Activated CD4-positive, alpha-beta T cell treated with anti-CD3 and anti-CD28 coated beads, Interleukin-2, amount 50 U/mL, for 1 hour (primary cell): ENCODE measurements around the gene TRANK1.
"Not testable (repeated sequence)": the region's sequence is repeated elsewhere in the genome, so short reads cannot be mapped to it uniquely, and the experiment has no call there.

Source experiments
- DNase-seq: peaks from one replicate; pipeline ENCODE4 v3.0.0-alpha.2; 2020

The TRANK1 gene

GRCh38 chr3:36911990-36912804 is 32.7 kb downstream of the TRANK1 start:
- DNase-seq = no peak

DNA sequence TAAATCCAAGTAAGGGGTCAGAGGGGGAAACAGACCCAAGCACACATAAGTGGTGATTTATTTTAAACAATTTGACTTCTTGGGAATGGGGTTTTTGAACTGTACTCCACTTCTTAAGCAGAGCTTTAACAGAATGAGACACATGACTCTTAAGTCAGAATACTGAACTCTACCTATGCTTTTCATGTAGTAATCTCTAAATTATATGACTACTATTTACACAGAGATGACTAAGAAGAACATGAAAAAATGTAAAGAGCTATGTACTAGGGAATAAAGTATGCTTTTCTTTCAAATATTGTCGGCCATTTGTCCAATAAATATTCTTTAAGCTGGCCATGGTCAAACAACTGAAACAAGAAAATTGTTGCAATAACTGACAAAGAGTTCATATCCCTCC is 35.2 kb downstream of the TRANK1 start:
- DNase-seq = no peak

DNA sequence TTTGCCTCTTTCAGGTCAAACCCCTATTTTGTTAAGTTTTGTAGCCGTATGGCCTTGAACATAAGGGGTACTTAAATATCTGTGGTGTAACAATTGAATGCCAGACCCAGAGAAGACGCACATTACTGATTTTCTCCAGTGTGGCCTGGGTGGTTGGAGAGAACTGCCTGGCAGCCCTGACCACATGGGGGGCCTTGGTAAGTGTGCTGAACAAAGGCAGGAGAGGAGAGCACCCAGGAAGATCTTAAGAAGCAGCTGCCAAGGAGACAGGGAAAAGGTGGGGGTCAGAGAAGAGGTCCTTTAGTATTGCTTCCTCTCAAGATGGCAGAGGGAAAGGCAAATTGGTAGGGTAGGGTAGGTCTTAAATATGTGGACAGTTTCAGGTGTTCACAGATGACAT is 35.7 kb downstream of the TRANK1 start:
- no peak for DNase-seq

DNA sequence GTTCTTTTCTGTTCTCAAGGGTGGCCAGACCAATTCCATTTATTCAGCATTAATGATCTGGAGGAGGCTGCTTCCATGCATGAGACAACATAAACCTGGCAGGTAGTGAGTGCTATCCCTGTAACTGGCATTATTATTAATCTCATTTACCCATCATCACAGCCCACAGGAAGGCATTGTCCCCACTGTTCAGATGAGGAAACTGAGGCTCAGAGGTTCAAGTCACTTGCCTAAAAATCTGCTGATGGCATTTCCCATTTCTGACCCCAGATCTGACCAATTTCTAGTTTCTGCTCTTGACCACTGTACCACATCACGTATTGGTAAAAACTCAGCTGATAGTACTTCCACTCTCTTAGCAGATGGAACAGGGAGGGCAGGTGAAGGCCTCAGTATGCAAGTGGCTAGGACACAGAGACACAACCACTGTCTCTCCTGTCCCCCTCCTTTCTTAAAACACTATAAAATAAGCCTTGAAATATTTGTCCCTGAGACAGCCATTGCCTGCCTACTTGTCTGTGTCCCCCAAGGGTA is 36.1 kb downstream of the TRANK1 start:
- DNase-seq = no peak

DNA sequence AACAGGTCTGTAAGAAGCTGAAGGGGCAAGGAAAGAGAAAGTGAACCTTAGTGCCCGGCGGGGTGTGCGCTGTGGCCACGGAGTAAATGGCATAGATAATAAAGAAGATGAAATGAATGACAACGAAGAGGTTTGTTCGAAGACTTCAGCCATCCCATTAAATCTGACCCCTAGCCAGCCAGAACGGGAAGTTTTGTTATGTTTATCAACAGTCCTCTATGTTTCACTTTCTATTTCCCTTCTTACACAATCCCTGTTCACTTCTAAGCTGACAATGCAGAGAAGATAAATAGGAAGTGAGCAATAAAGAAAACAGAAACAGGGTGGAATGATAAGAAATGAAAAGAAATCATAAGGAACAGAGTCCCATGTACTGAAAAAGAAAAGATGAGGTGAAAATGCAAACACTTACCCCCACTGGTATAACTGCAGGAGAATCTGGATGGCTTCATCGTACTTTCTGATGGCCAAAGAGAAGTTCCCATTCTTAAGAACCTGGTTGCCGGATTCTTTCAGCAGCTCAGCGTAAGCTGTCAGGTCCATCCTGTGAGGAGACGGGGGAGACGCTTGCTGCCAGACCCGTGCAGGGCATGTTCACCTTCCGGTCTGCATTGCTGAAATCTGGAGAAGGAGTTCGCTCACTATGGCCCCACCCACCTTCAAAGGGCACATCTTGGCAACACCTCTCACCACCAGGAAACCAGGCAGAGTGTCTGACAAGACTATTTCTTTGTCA is 36.8 kb downstream of the TRANK1 start:
- peak; percentile 61 for DNase-seq

- no peak for DNase-seq
These were observed 38.2 kb downstream of the TRANK1 start for GRCh38 chr3:36906504-36907149.

DNA sequence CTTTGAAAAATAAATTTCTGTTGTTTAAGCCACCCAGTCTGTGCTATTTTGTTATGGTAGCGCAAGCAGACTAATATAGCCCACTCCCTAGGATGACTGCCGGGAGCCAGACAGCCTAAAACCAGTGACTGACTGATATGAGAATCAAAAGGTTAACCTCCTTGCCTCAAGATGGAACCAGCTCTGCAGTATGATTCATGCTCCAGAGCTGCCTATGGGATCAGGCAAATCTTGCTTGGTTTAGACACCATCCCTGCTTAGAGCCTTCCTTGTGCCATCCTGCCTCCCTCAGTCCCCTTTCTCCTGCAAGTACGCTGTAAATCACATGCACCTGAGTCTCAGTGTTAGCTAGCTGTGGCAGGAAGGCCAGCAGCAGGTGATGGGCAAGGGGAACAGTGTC is 39.3 kb downstream of the TRANK1 start:
- DNase-seq = no peak

DNA sequence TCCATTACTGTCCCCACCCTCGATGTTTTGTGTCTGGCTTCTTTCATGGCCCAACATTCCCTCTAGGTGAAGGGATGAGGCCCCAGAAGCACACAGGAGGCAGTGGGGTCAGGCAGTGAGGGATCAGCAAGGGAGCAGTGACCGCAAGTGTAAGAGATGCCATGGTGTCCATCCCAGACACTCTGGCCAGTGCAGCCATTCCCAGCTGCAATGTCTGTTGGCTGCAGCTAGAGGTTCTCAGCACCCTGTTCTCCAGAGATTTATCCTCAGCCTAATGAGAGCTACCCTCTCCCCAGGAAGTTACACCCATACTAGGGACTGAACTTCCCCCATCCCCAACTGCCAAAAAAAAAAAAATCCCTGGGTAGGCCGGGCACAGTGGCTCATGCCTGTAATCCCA is 40.2 kb downstream of the TRANK1 start:
- DNase-seq = no peak

- DNase-seq = not testable (repeated sequence)
These were observed 40.8 kb downstream of the TRANK1 start for GRCh38 chr3:36904065-36904464.

DNA sequence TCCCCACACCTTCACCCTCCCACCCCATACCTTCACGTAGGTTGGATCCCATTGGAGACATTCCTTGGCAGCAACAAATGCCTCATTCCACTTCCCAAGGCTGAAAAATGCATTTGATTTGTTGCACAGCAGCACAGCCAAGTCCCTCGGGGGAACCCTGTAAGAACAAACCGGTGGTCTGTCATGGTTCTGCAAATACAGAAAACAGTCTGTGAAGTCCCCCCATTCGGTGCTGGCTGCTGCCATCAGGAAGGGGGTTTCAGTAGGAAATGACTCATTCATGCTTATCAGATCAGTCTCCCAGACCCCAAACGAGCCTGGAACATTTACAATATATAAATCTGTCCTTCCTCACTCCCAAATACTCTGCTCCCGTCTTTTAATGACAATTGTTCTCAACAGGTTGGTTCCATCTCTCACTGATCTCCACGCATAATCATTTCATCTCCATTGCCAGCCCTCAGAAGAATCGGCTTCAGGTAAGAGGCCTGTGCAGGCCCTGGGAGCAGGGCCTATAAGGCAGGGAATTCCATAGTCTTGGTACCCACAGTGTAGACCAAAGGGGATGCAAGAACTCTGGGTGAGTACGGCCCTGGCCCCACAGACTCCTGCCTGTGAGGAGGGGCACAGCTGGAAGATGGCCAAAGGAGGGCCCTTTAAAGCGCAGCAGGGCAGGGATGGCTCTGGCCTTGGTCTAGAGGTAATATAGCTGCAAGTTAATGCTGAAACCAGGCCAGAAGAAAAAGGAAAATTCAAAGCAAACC is 41.6 kb downstream of the TRANK1 start:
- no peak for DNase-seq

GRCh38 chr3:36901588-36901987 is 43.3 kb downstream of the TRANK1 start:
- DNase-seq = no peak

DNA sequence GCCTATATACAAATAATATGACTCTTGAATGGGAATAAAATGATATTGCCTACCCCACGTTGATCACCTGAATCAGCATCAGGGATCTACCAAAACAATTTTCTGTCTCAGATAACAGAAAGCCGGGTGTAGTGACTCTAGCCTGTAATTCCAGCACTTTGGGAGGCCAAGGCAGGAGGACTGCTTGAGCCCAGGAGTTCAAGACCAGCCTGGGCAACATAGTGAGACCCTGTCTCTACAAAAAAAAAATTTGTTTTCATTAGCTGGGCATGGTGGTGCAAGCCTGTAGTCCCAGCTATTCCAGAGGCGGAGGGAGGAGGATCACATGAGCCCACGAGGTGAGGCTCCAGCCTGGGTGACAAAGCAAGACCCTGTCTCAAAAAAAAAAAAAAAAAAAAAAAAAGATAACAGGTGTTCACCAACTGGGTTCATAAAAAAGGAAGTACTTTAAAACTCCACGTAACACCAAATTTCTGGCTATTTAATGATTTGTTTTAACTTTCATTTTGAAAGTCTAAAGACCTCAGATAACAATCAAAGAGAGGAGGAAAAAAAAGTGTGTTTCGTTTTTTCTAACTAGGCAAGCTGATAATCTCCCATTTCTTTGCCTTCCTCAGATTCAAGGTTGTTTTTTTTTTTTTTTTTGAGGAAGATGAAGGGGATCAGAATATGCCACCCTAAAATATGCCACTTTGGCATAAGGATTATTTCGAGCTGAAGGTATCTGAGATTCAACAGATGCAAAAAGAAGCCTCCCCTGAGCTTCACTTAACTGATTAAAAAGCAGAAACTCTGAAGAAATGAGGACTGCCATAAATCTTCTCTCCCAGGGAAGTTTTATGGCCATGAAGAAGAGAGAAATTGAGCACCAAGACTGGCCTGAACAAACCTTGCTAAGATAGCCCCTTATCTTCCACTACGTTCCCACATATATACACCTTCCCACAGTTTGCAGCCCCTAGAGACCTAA is 44.1 kb downstream of the TRANK1 start:
- no peak for DNase-seq

DNA sequence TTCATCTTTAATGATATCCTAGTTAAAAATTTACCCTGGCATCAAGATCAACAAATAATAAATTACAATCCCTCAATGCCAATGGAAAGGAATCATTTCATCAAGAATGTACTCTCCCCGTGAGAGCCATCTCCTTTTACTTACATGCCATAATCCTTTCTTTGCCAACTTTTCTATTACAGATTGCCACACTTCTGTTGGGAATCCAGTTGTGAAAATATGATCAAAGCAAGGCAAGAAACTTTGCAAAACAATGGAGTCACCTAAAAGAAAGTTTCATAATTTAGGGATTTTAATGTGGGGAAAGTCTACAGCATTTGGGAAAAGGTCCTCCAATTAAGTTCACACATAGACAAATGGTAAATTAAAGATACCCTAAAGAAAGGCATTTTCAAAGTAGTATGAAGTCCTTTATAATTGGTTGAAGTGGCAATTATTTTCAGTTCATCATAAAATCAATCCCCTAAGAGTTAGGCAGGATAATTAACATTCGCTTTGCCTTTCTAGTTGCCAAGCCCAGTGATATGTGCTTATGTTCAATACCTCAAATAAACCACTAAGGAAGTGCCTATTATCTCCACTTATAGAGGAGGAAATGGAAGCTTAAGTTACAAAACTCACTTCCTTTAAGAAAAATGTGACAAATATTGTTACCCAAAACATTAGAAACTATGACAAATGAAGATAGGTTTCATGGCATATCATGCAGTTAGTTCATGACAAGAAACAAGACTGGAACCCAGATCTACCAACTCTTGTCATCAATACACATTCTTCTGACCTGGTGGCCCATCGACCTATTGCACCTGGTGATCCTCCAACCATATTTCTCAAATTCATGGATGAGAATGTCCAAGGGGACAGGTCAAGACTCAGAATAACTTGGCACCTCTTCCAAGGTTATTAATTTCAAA is 49.1 kb downstream of the TRANK1 start:
- DNase-seq = no peak

DNA sequence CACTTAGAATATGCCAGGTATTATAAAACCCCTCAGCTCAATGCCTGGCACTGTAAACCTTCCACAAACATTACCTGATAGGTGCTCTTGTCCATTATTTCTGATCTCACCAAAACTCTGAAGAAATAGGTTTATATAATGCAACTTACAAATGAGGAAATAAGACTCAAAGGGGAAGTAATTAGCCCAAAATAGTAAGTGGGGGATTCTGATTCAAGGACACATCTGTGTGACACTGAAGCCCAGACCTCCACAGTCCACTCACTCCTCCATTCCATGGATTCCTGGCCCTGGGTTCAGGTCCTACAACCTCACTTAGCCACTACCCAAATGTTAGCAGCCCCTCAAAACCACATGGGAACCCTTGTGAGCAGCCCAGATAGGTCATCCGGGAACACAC is 49.9 kb downstream of the TRANK1 start:
- DNase-seq = no peak

DNA sequence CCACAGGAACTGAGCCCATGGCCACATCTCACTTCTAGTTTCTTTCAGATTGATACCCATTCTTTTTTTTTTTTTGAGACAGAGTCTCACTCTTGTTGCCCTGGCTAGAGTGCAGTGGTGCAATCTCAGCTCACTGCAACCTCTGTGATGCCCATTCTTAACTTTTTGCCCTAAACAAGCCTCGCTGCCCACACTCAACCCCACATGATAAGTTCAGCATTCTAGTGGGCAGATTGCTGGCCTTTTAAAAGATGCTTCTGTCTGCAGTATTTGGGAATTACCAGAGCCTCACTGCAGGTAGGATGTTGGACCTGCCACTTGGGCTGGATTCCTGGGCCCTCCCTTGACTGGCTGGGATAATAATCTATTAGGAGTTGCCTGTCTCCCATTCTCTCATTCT is 51.0 kb downstream of the TRANK1 start:
- no peak for DNase-seq

DNA sequence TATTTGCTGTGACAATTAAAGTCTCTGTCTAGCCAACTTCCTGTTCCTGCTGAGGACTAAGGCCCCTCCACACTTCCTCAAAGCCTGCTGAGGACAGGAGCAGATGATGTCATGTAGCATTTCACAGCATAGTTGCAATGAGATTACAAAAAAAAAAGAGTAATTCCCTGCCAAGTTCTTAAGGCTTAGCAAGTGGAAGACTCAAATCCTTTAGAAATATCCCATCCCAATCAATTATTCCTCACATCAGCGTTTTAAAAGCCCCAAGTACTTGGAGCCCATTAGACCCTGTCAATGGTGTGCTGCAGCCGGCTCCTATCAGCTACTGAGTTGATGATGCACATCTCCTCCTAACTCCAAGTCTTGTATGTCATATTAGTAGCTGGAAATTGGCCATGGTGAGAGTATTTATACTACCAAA is 51.7 kb downstream of the TRANK1 start:
- no peak for DNase-seq

DNA sequence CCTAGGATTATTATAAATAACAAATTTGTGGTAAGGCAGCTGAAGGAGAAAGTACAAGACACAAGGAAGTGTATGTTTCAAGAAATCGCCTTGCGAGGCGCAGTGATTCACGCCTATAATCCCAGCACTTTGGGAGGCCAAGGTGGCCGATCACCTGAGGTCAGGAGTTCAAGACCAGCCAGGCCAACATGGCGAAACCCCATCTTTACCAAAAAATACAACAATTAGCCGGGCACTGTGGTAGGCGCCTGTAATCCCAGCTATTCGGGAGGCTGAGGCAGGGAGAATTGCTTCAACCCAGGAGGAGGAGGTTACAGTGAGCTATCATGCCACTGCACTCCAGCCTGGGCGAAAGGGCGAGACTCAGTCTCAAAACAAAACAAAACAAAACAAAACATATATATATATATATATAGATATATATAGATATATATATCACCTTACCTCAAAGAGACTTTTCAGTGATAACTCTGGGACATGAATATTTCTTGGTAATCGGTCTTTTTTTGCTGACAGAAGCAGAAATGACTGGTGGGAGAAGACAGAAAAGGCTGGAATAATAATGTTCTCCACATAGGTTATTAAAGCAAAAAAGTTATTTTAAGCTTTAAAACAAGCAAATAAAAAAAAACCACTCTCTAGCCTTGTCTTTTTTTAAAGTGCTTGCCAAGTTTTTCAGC is 52.3 kb downstream of the TRANK1 start:
- no peak for DNase-seq

GRCh38 chr3:36891701-36892160 is 53.1 kb downstream of the TRANK1 start:
- no peak for DNase-seq

DNA sequence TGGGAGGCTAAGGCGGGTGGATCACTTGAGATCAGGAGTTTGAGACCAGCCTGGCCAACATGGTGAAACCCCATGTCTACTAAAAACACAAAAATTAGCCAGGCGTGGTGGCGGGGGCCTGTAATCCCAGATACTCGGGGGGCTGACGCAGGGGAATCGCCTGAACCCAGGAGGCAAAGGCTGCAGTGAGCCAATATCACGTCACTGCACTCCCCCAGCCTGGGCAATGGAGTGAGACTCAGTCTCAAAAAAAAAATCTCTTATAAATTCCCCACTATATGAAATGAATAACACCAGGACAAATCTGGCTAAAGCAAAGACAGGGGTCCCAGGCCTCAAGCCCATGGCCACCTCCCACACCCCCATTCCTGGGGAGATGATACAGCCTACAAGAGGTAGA is 53.8 kb downstream of the TRANK1 start:
- DNase-seq = not testable (repeated sequence)

GRCh38 chr3:36890261-36890660 is 54.6 kb downstream of the TRANK1 start:
- DNase-seq = no peak
